GM12878 (cell line): ENCODE results near the gene DDX27. TPM values are rescaled to one million over a fixed set of nuclear protein-coding genes. Genes with fewer than 3 reads are reported as not detected.
A peak's percentile ranks its signal among the peaks of the same experiment; 100 is the strongest.

ENCODE experiments used
- BMI1 ChIP-seq: fragments of 450-650 bp; IDR thresholded peaks from 2 replicates; pipeline ENCODE4 v1.6.1; 2016; ENCODE audit warnings: mild to moderate bottlenecking, moderate library complexity, borderline replicate concordance
- CREM ChIP-seq: IDR thresholded peaks from 2 replicates; pipeline ENCODE4 v1.6.1; 2014; ENCODE audit warnings: antibody characterized with exemption, low read depth
- EZH2 ChIP-seq: IDR thresholded peaks from 2 replicates; pipeline ENCODE4 v1.6.1; 2012; ENCODE audit warnings: low read depth, mild to moderate bottlenecking, control low read depth, inconsistent platforms, low read length, borderline replicate concordance; ENCODE audit not compliant: control insufficient read depth
- MEF2A ChIP-seq: IDR thresholded peaks from 2 replicates; pipeline ENCODE4 v1.6.1; 2011; ENCODE audit warnings: low read depth, mild to moderate bottlenecking, low read length, moderate library complexity; ENCODE audit not compliant: insufficient read depth
- MEF2B ChIP-seq: fragments of 450-650 bp; IDR thresholded peaks from 2 replicates; pipeline ENCODE4 v1.6.1; 2018; ENCODE audit warnings: mild to moderate bottlenecking, moderate library complexity; ENCODE audit not compliant: partially characterized antibody, poor library complexity, severe bottlenecking
- NRF1 ChIP-seq: conservative IDR thresholded peaks from 2 replicates; pipeline ENCODE4 v1.6.1; 2011; ENCODE audit warnings: mild to moderate bottlenecking, low read depth, low read length, improper control_type of control experiment
- PKNOX1 ChIP-seq: fragments of 450-650 bp; IDR thresholded peaks from 2 replicates; pipeline ENCODE4 v1.6.1; 2016; ENCODE audit warnings: mild to moderate bottlenecking
- PML ChIP-seq: IDR thresholded peaks from 2 replicates; pipeline ENCODE4 v1.6.1; 2012; ENCODE audit warnings: low read length, inconsistent platforms
- POLR2AphosphoS2 ChIP-seq: IDR thresholded peaks from 2 replicates; pipeline ENCODE4 v1.6.1; 2011; ENCODE audit warnings: low read depth, mild to moderate bottlenecking, low read length, improper control_type of control experiment, moderate library complexity
- POLR2AphosphoS5 ChIP-seq: IDR thresholded peaks from 2 replicates; pipeline ENCODE4 v1.6.1; 2011; ENCODE audit warnings: mild to moderate bottlenecking, low read length, inconsistent platforms
- RB1 ChIP-seq: fragments of 450-650 bp; formaldehyde crosslinking; IDR thresholded peaks from 2 replicates; pipeline ENCODE4 v1.6.1; 2017; ENCODE audit warnings: mild to moderate bottlenecking, borderline replicate concordance
- SREBF2 ChIP-seq: IDR thresholded peaks from 2 replicates; pipeline ENCODE4 v1.6.1; 2012; ENCODE audit warnings: mild to moderate bottlenecking, low read length
- TCF12 ChIP-seq: IDR thresholded peaks from 2 replicates; pipeline ENCODE4 v1.6.1; 2011; ENCODE audit warnings: low read depth, mild to moderate bottlenecking, low read length
- TCF3 ChIP-seq: IDR thresholded peaks from 2 replicates; pipeline ENCODE4 v1.6.1; 2012; ENCODE audit warnings: low read depth, mild to moderate bottlenecking, low read length, borderline replicate concordance; ENCODE audit not compliant: insufficient read depth
- USF2 ChIP-seq: IDR thresholded peaks from 2 replicates; pipeline ENCODE4 v1.6.1; 2011; ENCODE audit warnings: low read depth, low read length, improper control_type of control experiment, borderline replicate concordance
- ZBED1 ChIP-seq: IDR thresholded peaks from 2 replicates; pipeline ENCODE4 v1.6.1; 2016; ENCODE audit warnings: borderline replicate concordance
- ZBTB40 ChIP-seq: fragments of 450-650 bp; IDR thresholded peaks from 2 replicates; pipeline ENCODE4 v1.6.1; 2016; ENCODE audit warnings: mild to moderate bottlenecking, moderate library complexity, borderline replicate concordance
- ZNF687 ChIP-seq: fragments of 450-650 bp; IDR thresholded peaks from 2 replicates; pipeline ENCODE4 v1.6.1; 2017; ENCODE audit warnings: mild to moderate bottlenecking, moderate library complexity
- ZSCAN29 ChIP-seq: fragments of 450-650 bp; IDR thresholded peaks from 2 replicates; pipeline ENCODE4 v1.6.1; 2017; ENCODE audit warnings: mild to moderate bottlenecking, moderate library complexity
- polyA plus RNA-seq, 11 experiments: library from polyadenylated mRNA; depleted of rRNA in 4 of 11; unstranded in 6 of 11; stranded (reverse) in 5 of 11; fragments of >200 nt; fragmentation: Nextera tagmentation in 4 of 11; fragmentation: Illumina TruSeq in 1 of 11; extraction: Ambion mirVana in 4 of 11; extraction: Trizol in 1 of 11; gene quantifications; 1 replicate in 1 of 11; 2 replicates in 10 of 11; pipeline versions ENCODE4 v1.2.1 to v1.2.3, GENCODE V29; 2011 to 2016; ENCODE audit warnings: inconsistent platforms in 2 of 11, missing spikeins in 2 of 11, low read depth in 1 of 11
- total RNA-seq, 4 experiments: library from RNA; depleted of rRNA in 3 of 4; stranded (reverse); fragments of >200 nt in 3 of 4; fragmentation: Illumina TruSeq in 1 of 4; extraction: Trizol in 1 of 4; gene quantifications; 2 replicates each; pipeline versions ENCODE4 v1.2.1 to v1.2.3, GENCODE V29; 2013 to 2021

The DDX27 gene
- total and polyA plus RNA-seq, 10 of the 15 experiments (the other 5 are each of a cell fraction or from before 2014, with no cell fraction given) = 19.8 to 78.8 (median 54.9) TPM

- TF ChIP-seq ZBED1 (peak; percentile 36), TCF12 (no peak), TCF3 (no peak), NRF1 (no peak), POLR2AphosphoS2 (peak; percentile 46; the same call in 1 of the 2 replicates), MEF2A (no peak), PML (0 out of 2 replicates have a peak, but pooled peaks have one; percentile 26), MEF2B (no peak), POLR2AphosphoS5 (peak; percentile 75), SREBF2 (no peak), EZH2 (no peak), BMI1 (0 out of 2 replicates have a peak, but pooled peaks have one; percentile 22), ZSCAN29 (no peak), PKNOX1 (no peak), USF2 (no peak), RB1 (no peak), CREM (no peak), ZNF687 (no peak), ZBTB40 (0 out of 2 replicates have a peak, but pooled peaks have one; percentile 11)
Measured at GRCh38 chr20:49281059-49281912, 62.1 kb downstream of the DDX27 start (continued).
